GM12878 (cell line): ENCODE measurements around the gene NNAT. TPM values are rescaled to one million over a fixed set of nuclear protein-coding genes. Genes with fewer than 3 reads are reported as not detected.
"Not testable (repeated sequence)": the region's sequence is repeated elsewhere in the genome, so short reads cannot be mapped to it uniquely, and the experiment has no call there.

Experiments
- ATAC-seq: fragments of 200-7000 bp; cut with Tn5 transposase; 3 replicates; pipeline ENCODE4 v1.9.1; 2020; ENCODE audit warnings: mild to moderate bottlenecking, moderate library complexity
- BruUV-seq: library from RNA; stranded (reverse); fragments of 400-500 nt; replicated peaks from 2 replicates; lab custom pipeline; 2021; lab: Mats Ljungman, UMichigan
- CTCF ChIA-PET: fragments of 300-600 bp; sonication (Branson Sonifier 250); formaldehyde crosslinking; extraction: SDS; loops from one replicate; lab custom pipeline; 2021; ENCODE audit warnings: inconsistent platforms; lab: Yijun Ruan, JAX
- POLR2A ChIA-PET: fragments of 350-600 bp; formaldehyde crosslinking; extraction: SDS; loops from one replicate; lab custom pipeline; 2021; ENCODE audit warnings: inconsistent platforms; lab: Charles Lee
- RAD21 ChIA-PET: fragments of 300-600 bp; sonication (Branson Sonifier 250); formaldehyde crosslinking; loops from one replicate; lab custom pipeline; 2023; ENCODE audit warnings: antibody characterized with exemption; ENCODE audit not compliant: unreplicated experiment; lab: Charles Lee
- SMC1A ChIA-PET: fragments of 300-600 bp; sonication (Branson Sonifier 250); formaldehyde crosslinking; loops from one replicate; lab custom pipeline; 2023; ENCODE audit not compliant: unreplicated experiment, uncharacterized antibody; lab: Charles Lee
- DNase-seq: peaks from one replicate; pipeline ENCODE4 v3.0.0-alpha.2; 2011; ENCODE audit warnings: low read depth, low spot score
- FAIRE-seq: peaks from 3 replicates; lab custom pipeline; 2011; peaks lifted over from hg19 to GRCh38; lab: Jason Lieb, UNC
- H2AFZ ChIP-seq: 2 replicates; pipeline ENCODE4 v1.6.0; 2011; ENCODE audit warnings: low read depth, low read length, control low read depth; ENCODE audit not compliant: control insufficient read depth
- H3K27ac ChIP-seq: 2 replicates; pipeline ENCODE4 v1.5.1; 2011; ENCODE audit warnings: control low read depth; ENCODE audit not compliant: control insufficient read depth, insufficient read depth
- H3K27me3 ChIP-seq, 2 experiments: replicated peaks in 1 of 2; 2 replicates each; pipeline versions ENCODE4 v1.6.0 to v1.6.1; 2011; ENCODE audit warnings: low read length in 1 of 2; ENCODE audit not compliant: control insufficient read depth in 2 of 2, insufficient read depth in 2 of 2
- H3K36me3 ChIP-seq, 2 experiments: 2 replicates each; pipeline ENCODE4 v1.5.1; 2011; ENCODE audit warnings: low read length in 1 of 2; ENCODE audit not compliant: control insufficient read depth in 2 of 2, insufficient read depth in 2 of 2
- H3K4me1 ChIP-seq: 2 replicates; pipeline ENCODE4 v1.6.1; 2011; ENCODE audit warnings: mild to moderate bottlenecking, low read length, moderate library complexity, mixed read lengths; ENCODE audit not compliant: control insufficient read depth, insufficient read depth
- H3K4me2 ChIP-seq: 2 replicates; pipeline ENCODE4 v1.6.0; 2011; ENCODE audit warnings: control low read depth; ENCODE audit not compliant: control insufficient read depth, insufficient read depth
- H3K4me3 ChIP-seq: fragments of 200-600 bp; sonication (generic); 2 replicates; pipeline ENCODE4 v1.5.1; 2016
- H3K79me2 ChIP-seq: 2 replicates; pipeline ENCODE4 v1.6.0; 2011; ENCODE audit warnings: low read length; ENCODE audit not compliant: control insufficient read depth, insufficient read depth
- H3K9ac ChIP-seq: 2 replicates; pipeline ENCODE4 v1.8.0; 2011; ENCODE audit warnings: low read length, control low read depth, mixed read lengths; ENCODE audit not compliant: control insufficient read depth, insufficient read depth
- H3K9me3 ChIP-seq: replicated peaks from 3 replicates; pipeline ENCODE4 v1.5.1; 2011; ENCODE audit warnings: mild to moderate bottlenecking, low read length; ENCODE audit not compliant: control insufficient read depth, insufficient read depth
- H4K20me1 ChIP-seq: 2 replicates; pipeline ENCODE4 v1.6.0; 2011; ENCODE audit not compliant: control insufficient read depth, insufficient read depth
- WGBS: methylation state at CpG from one replicate; pipeline ENCODE4 v1.1.6; 2016; ENCODE audit warnings: low lambda C conversion rate; ENCODE audit not compliant: insufficient replicate concordance, insufficient coverage; ENCODE audit errors: missing lambda C conversion rate; 5-methylcytosine and 5-hydroxymethylcytosine counted together
- in situ Hi-C: fragments of 300-500 bp; cut with MboI; formaldehyde crosslinking; loops from 9 replicates; pipeline ENCODE4 v1.14.3; 2018; ENCODE audit warnings: mixed read lengths
- intact Hi-C: fragments of 100-400 bp; cut with micrococcal nuclease; formaldehyde crosslinking; loops from one replicate; pipeline ENCODE4 v1.14.2; 2022; ENCODE audit not compliant: unreplicated experiment
- polyA plus RNA-seq, 11 experiments: library from polyadenylated mRNA; depleted of rRNA in 4 of 11; unstranded in 6 of 11; stranded (reverse) in 5 of 11; fragments of >200 nt; fragmentation: Nextera tagmentation in 4 of 11; fragmentation: Illumina TruSeq in 1 of 11; extraction: Ambion mirVana in 4 of 11; extraction: Trizol in 1 of 11; gene quantifications; 1 replicate in 1 of 11; 2 replicates in 10 of 11; pipeline versions ENCODE4 v1.2.1 to v1.2.3, GENCODE V29; 2011 to 2016; ENCODE audit warnings: inconsistent platforms in 2 of 11, missing spikeins in 2 of 11, low read depth in 1 of 11
- total RNA-seq, 4 experiments: library from RNA; depleted of rRNA in 3 of 4; stranded (reverse); fragments of >200 nt in 3 of 4; fragmentation: Illumina TruSeq in 1 of 4; extraction: Trizol in 1 of 4; gene quantifications; 2 replicates each; pipeline versions ENCODE4 v1.2.1 to v1.2.3, GENCODE V29; 2013 to 2021

The NNAT gene
- total and polyA plus RNA-seq, 10 of the 15 experiments (the other 5 are each of a cell fraction or from before 2014, with no cell fraction given): 0.22 to 0.99 (median 0.42) TPM; not detected in 7

DNA sequence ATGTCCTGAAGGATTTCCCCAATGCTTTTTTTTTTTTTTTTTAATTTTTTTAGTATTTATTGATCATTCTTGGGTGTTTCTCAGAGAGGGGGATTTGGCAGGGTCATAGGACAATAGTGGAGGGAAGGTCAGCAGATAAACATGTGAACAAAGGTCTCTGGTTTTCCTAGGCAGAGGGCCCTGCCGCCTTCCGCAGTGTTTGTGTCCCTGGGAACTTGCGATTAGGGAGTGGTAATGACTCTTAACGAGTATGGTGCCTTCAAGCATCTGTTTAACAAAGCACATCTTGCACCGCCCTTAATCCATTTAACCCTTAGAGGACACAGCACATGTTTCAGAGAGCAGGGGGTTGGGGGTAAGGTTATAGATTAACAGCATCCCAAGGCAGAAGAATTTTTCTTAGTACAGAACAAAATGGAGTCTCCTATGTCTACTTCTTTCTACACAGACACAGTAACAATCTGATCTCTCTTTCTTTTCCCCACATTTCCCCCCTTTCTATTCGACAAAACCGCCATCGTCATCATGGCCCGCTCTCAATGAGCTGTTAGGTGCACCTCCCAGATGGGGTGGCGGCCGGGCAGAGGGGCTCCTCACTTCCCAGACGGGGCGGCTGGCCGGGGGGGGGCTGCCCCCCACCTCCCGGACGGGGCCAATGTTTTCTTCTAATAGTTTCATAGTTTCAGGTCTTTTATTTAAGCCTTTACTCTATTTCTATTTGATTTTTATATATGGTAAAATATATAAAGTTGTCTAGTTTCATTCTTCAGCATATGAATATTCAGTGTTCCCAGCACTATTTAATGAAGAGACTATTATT, 29.3 kb downstream of the NNAT start:
- FAIRE-seq, H3K79me2 ChIP-seq, DNase-seq, H3K4me3 ChIP-seq, H3K27me3 ChIP-seq, H3K4me1 ChIP-seq, H4K20me1 ChIP-seq, H3K9ac ChIP-seq, H2AFZ ChIP-seq, BruUV-seq, in situ Hi-C loops, H3K36me3 ChIP-seq, H3K27ac ChIP-seq, ATAC-seq, H3K9me3 ChIP-seq, H3K4me2 ChIP-seq, SMC1A ChIA-PET, intact Hi-C loops: not testable (repeated sequence)
- CTCF ChIA-PET: interaction anchor here (0.6 kb wide), 1 partner anchor 517 kb away, joined by 4 read pairs; no protein-coding TSS in a partner anchor
- POLR2A ChIA-PET: interaction anchor here (0.6 kb wide), 1 partner anchor 292 kb away, joined by 3 read pairs; no protein-coding TSS in a partner anchor
- RAD21 ChIA-PET: interaction anchor here (1.1 kb wide), 1 partner anchor 16 kb away, joined by 3 read pairs; no protein-coding TSS in a partner anchor
- 71% methylated on average over 16 of the region's 16 CpGs for WGBS

DNA sequence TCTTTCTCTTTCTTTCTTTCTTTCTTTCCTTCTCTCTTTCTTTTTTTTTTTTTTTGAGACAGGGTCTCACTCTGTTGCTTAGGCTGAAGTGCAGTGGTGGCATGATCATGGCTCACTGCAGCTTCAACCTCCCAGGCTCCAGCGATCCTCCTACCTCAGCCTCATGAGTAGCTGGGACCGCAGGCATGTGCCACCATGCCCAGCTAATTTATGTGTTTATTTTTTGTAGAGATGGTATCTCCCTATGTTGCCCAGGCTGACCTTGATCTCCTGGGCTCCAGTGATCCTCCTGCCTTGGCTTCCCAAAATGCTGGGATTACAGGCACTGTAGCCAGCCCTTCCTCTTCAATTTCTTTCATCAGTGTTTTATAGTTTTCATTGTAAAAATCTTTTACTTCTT, 30.6 kb downstream of the NNAT start:
- H3K4me1 ChIP-seq, in situ Hi-C loops, H2AFZ ChIP-seq, H3K27ac ChIP-seq, DNase-seq, H3K9me3 ChIP-seq, RAD21 ChIA-PET, H3K9ac ChIP-seq, FAIRE-seq, H4K20me1 ChIP-seq, H3K36me3 ChIP-seq, intact Hi-C loops, H3K79me2 ChIP-seq, H3K27me3 ChIP-seq, CTCF ChIA-PET, ATAC-seq, H3K4me2 ChIP-seq, H3K4me3 ChIP-seq, BruUV-seq, SMC1A ChIA-PET: not testable (repeated sequence)
- 50% methylated on average over 2 of the region's 2 CpGs for WGBS
- POLR2A ChIA-PET: interaction anchor here (0.7 kb wide), 1 partner anchor 310 kb away, joined by 6 read pairs; no protein-coding TSS in a partner anchor
